Liver (tissue), 9 donors: ENCODE measurements around the gene ARMCX4. TPM values are rescaled to one million over a fixed set of nuclear protein-coding genes. Genes with fewer than 3 reads are reported as not detected.

Experiments
- DNase-seq: peaks from one replicate; pipeline ENCODE4 v3.0.0-alpha.2; 2017; ENCODE audit warnings: low spot score
- H3K27ac ChIP-seq, 2 donors: one replicate each; pipeline ENCODE4 v1.7.0; 2013; ENCODE audit warnings: inconsistent platforms in 2 of 2, low read length in 2 of 2, control low read depth in 1 of 2, low read depth in 1 of 2, mild to moderate bottlenecking in 1 of 2
- H3K27me3 ChIP-seq, 4 donors: one replicate each; pipeline versions ENCODE4 v1.6.1 to v1.7.0; 2013; ENCODE audit warnings: low read length in 3 of 4, inconsistent platforms in 1 of 4, mild to moderate bottlenecking in 1 of 4, moderate library complexity in 1 of 4; ENCODE audit not compliant: control insufficient read depth in 4 of 4, insufficient read depth in 4 of 4
- H3K36me3 ChIP-seq, 4 donors: one replicate each; pipeline versions ENCODE4 v1.6.1 to v1.7.0; 2013; ENCODE audit warnings: low read length in 3 of 4, mild to moderate bottlenecking in 3 of 4, low read depth in 1 of 4, moderate library complexity in 1 of 4; ENCODE audit not compliant: control insufficient read depth in 4 of 4, insufficient read depth in 3 of 4
- H3K4me1 ChIP-seq, 4 donors: one replicate each; pipeline versions ENCODE4 v1.6.1 to v1.7.0; 2013; ENCODE audit warnings: low read length in 3 of 4, mild to moderate bottlenecking in 3 of 4, moderate library complexity in 1 of 4; ENCODE audit not compliant: control insufficient read depth in 4 of 4, insufficient read depth in 4 of 4
- H3K4me3 ChIP-seq, 3 donors: one replicate each; pipeline versions ENCODE4 v1.6.1 to v1.7.0; 2013; ENCODE audit warnings: low read length in 3 of 3, control low read depth in 1 of 3, low read depth in 1 of 3, mild to moderate bottlenecking in 1 of 3
- H3K9ac ChIP-seq, 2 donors: one replicate each; pipeline ENCODE4 v1.7.0; 2013; ENCODE audit warnings: low read length in 2 of 2, mild to moderate bottlenecking in 2 of 2, moderate library complexity in 2 of 2, control low read depth in 1 of 2, low read depth in 1 of 2
- H3K9me3 ChIP-seq, 4 donors: one replicate each; pipeline versions ENCODE4 v1.6.1 to v1.7.0; 2013; ENCODE audit warnings: low read length in 3 of 4; ENCODE audit not compliant: control insufficient read depth in 4 of 4
- EGR1 ChIP-seq, 2 donors: IDR thresholded peaks; 2 replicates each; pipeline ENCODE4 v1.6.1; 2016 to 2018; ENCODE audit warnings: antibody characterized with exemption in 2 of 2, low read depth in 2 of 2
- FOXA1 ChIP-seq: IDR thresholded peaks from 2 replicates; pipeline ENCODE4 v1.6.1; 2016; ENCODE audit warnings: antibody characterized with exemption
- FOXA2 ChIP-seq: IDR thresholded peaks from 2 replicates; pipeline ENCODE4 v1.6.1; 2016; ENCODE audit warnings: antibody characterized with exemption
- GABPA ChIP-seq, 2 donors: IDR thresholded peaks in 1 of 2; conservative IDR thresholded peaks in 1 of 2; 2 replicates each; pipeline ENCODE4 v1.6.1; 2016; ENCODE audit warnings: antibody characterized with exemption in 2 of 2, mild to moderate bottlenecking in 1 of 2, moderate library complexity in 1 of 2
- NR2F2 ChIP-seq: IDR thresholded peaks from 2 replicates; pipeline ENCODE4 v1.6.1; 2016; ENCODE audit warnings: antibody characterized with exemption
- RAD21 ChIP-seq, 2 donors: IDR thresholded peaks; 2 replicates each; pipeline ENCODE4 v1.6.1; 2016; ENCODE audit warnings: antibody characterized with exemption in 2 of 2, mild to moderate bottlenecking in 2 of 2
- RXRA ChIP-seq, 2 donors: IDR thresholded peaks; 2 replicates each; pipeline ENCODE4 v1.6.1; 2017 to 2018; ENCODE audit warnings: antibody characterized with exemption in 2 of 2, mild to moderate bottlenecking in 1 of 2
- TAF1 ChIP-seq: conservative IDR thresholded peaks from 2 replicates; pipeline ENCODE4 v1.6.1; 2016; ENCODE audit warnings: antibody characterized with exemption, mild to moderate bottlenecking
- WGBS: extraction: QIAGEN DNeasy Blood & Tissue Kit; methylation state at CpG from one replicate; pipeline ENCODE4 v1.1.7; 2013; 5-methylcytosine and 5-hydroxymethylcytosine counted together
- polyA plus RNA-seq, 2 donors: library from polyadenylated mRNA; stranded (reverse) in 1 of 2; unstranded in 1 of 2; fragments of 200-250 nt in 1 of 2; fragments of >200 nt in 1 of 2; fragmentation: Nextera tagmentation in 1 of 2; extraction: Ambion mirVana in 1 of 2; gene quantifications; one replicate each; pipeline versions ENCODE4 v1.2.1 to v1.2.3, GENCODE V29; 2013 to 2015
- total RNA-seq, 2 donors: library from RNA; depleted of rRNA; stranded (reverse); fragments of >200 nt; gene quantifications; one replicate each; pipeline ENCODE4 v1.2.3, GENCODE V29; 2014
- TF ChIP-seq, protein P1 (sequence below): IDR thresholded peaks from 2 replicates; pipeline ENCODE4 v1.6.1; 2016; ENCODE audit warnings: antibody characterized with exemption, mild to moderate bottlenecking
- TF ChIP-seq, protein P2 (sequence below): IDR thresholded peaks from 2 replicates; pipeline ENCODE4 v1.6.1; 2016; ENCODE audit warnings: antibody characterized with exemption
- TF ChIP-seq, protein P3 (sequence below): IDR thresholded peaks from 2 replicates; pipeline ENCODE4 v1.6.1; 2016; ENCODE audit warnings: antibody characterized with exemption
- TF ChIP-seq, protein P4 (sequence below): IDR thresholded peaks from 2 replicates; pipeline ENCODE4 v1.6.1; 2016; ENCODE audit warnings: antibody characterized with exemption
- TF ChIP-seq, protein P5 (sequence below): fragments of 150-350 bp; IDR thresholded peaks from 2 replicates; pipeline ENCODE4 v1.5.1; 2017; ENCODE audit warnings: improper control_type of control experiment, low read depth, low read length; ENCODE audit not compliant: missing input control
- donor health status: healthy.
- donor health status: healthy.
- donor health status: healthy.
- donor health status: healthy.
- donor health status: healthy.

ARMCX4 gene
- total and polyA plus RNA-seq, 4 donors: 1.4 to 4.6 (median 2.0) TPM

DNA sequence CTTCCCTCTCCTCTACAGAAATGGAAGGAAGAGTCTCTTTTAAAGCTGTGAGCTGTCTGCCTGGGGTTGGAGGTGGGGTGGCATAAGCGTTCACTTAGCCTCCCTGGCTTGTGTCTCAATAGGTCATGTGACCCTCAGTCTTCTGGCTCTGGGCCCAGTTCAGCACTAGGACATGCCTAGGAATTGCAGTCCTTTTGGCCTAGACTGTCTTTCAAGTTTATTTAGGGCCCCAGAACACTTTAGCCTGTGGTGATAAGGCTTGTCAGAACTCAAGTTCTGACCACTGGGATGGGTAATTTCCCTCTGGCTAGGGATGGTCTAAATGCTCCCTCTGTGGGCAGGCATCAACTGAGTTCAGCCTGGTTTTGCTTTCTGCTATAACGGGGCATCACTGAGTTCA, 34.3 kb upstream of the ARMCX4 start:
- no peak overlapping the region for H3K9ac ChIP-seq
- no peaks in the 10 kb centered on the region for H3K4me1 ChIP-seq
- no peaks in the 10 kb centered on the region for H3K36me3 ChIP-seq
- peak; percentile 34 for DNase-seq
- TF ChIP-seq, protein P1, sequence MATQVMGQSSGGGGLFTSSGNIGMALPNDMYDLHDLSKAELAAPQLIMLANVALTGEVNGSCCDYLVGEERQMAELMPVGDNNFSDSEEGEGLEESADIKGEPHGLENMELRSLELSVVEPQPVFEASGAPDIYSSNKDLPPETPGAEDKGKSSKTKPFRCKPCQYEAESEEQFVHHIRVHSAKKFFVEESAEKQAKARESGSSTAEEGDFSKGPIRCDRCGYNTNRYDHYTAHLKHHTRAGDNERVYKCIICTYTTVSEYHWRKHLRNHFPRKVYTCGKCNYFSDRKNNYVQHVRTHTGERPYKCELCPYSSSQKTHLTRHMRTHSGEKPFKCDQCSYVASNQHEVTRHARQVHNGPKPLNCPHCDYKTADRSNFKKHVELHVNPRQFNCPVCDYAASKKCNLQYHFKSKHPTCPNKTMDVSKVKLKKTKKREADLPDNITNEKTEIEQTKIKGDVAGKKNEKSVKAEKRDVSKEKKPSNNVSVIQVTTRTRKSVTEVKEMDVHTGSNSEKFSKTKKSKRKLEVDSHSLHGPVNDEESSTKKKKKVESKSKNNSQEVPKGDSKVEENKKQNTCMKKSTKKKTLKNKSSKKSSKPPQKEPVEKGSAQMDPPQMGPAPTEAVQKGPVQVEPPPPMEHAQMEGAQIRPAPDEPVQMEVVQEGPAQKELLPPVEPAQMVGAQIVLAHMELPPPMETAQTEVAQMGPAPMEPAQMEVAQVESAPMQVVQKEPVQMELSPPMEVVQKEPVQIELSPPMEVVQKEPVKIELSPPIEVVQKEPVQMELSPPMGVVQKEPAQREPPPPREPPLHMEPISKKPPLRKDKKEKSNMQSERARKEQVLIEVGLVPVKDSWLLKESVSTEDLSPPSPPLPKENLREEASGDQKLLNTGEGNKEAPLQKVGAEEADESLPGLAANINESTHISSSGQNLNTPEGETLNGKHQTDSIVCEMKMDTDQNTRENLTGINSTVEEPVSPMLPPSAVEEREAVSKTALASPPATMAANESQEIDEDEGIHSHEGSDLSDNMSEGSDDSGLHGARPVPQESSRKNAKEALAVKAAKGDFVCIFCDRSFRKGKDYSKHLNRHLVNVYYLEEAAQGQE: peak; percentile 58
- no peak for TF ChIP-seq RXRA (IDR thresholded peaks at IDR 0.05)
- no peak for TF ChIP-seq GABPA (IDR thresholded peaks at IDR 0.05 in 1 of 2, conservative IDR thresholded peaks at IDR 0.05 in 1 of 2)
- no peak overlapping the region for H3K4me3 ChIP-seq
- no peaks in the 10 kb centered on the region for H3K9me3 ChIP-seq
- no peaks in the 10 kb centered on the region for H3K27me3 ChIP-seq
- 58% methylated on average over 2 of the region's 2 CpGs for WGBS
- H3K27ac ChIP-seq: no peak overlapping the region

DNA sequence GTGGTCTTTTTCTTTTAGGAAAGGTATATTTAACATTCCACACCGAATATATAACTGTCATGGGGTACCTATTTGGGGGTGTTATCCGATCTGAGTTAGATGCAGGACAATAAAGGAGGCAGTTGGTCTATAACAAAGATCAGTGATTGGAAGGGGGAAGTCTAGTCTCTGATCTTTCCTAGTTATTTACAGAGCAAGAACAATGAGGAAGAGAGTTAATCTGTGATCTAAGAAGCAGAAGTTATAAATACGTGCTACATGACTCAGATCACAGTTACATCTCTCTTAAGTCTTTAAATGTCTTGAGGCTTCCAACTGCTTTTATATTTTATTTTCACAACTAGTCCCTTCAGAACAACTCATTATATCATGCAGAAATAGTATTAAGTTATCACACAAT, 33.2 kb upstream of the ARMCX4 start:
- Histone ChIP-seq H3K9me3 (no peaks in the 10 kb centered on the region), H3K27me3 (no peaks in the 10 kb centered on the region), H3K4me3 (no peak overlapping the region), H3K27ac (no peak overlapping the region), H3K9ac (no peak overlapping the region), H3K36me3 (no peaks in the 10 kb centered on the region), H3K4me1 (no peaks in the 10 kb centered on the region)
- 81% methylated on average over 3 of the region's 3 CpGs for WGBS
- no peak for DNase-seq
- no peak for TF ChIP-seq GABPA (IDR thresholded peaks at IDR 0.05 in 1 of 2, conservative IDR thresholded peaks at IDR 0.05 in 1 of 2)
- no peak for TF ChIP-seq FOXA1
- TF ChIP-seq, protein P2, sequence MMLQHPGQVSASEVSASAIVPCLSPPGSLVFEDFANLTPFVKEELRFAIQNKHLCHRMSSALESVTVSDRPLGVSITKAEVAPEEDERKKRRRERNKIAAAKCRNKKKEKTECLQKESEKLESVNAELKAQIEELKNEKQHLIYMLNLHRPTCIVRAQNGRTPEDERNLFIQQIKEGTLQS: no peak
- no peak for TF ChIP-seq FOXA2
- TF ChIP-seq, protein P3, sequence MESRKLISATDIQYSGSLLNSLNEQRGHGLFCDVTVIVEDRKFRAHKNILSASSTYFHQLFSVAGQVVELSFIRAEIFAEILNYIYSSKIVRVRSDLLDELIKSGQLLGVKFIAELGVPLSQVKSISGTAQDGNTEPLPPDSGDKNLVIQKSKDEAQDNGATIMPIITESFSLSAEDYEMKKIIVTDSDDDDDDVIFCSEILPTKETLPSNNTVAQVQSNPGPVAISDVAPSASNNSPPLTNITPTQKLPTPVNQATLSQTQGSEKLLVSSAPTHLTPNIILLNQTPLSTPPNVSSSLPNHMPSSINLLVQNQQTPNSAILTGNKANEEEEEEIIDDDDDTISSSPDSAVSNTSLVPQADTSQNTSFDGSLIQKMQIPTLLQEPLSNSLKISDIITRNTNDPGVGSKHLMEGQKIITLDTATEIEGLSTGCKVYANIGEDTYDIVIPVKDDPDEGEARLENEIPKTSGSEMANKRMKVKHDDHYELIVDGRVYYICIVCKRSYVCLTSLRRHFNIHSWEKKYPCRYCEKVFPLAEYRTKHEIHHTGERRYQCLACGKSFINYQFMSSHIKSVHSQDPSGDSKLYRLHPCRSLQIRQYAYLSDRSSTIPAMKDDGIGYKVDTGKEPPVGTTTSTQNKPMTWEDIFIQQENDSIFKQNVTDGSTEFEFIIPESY: no peak
- TF ChIP-seq, protein P4, sequence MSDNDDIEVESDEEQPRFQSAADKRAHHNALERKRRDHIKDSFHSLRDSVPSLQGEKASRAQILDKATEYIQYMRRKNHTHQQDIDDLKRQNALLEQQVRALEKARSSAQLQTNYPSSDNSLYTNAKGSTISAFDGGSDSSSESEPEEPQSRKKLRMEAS: no peak
- TF ChIP-seq RXRA (IDR thresholded peaks at IDR 0.05): no peak
- TF ChIP-seq, protein P5, sequence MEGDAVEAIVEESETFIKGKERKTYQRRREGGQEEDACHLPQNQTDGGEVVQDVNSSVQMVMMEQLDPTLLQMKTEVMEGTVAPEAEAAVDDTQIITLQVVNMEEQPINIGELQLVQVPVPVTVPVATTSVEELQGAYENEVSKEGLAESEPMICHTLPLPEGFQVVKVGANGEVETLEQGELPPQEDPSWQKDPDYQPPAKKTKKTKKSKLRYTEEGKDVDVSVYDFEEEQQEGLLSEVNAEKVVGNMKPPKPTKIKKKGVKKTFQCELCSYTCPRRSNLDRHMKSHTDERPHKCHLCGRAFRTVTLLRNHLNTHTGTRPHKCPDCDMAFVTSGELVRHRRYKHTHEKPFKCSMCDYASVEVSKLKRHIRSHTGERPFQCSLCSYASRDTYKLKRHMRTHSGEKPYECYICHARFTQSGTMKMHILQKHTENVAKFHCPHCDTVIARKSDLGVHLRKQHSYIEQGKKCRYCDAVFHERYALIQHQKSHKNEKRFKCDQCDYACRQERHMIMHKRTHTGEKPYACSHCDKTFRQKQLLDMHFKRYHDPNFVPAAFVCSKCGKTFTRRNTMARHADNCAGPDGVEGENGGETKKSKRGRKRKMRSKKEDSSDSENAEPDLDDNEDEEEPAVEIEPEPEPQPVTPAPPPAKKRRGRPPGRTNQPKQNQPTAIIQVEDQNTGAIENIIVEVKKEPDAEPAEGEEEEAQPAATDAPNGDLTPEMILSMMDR: no peak
- no peak for TF ChIP-seq RAD21 (IDR thresholded peaks at IDR 0.05)
- TF ChIP-seq TAF1: no peak
- TF ChIP-seq NR2F2: no peak
- no peak for TF ChIP-seq EGR1 (IDR thresholded peaks at IDR 0.05; ENCODE audit: low read depth in 2 of 2)
- TF ChIP-seq, protein P1: no peak
